PFSK-1 (cell line): ENCODE results near the gene HOXA5.

Source experiments
- POLR2AphosphoS5 ChIP-seq: IDR thresholded peaks from 2 replicates; pipeline ENCODE4 v1.6.1; 2012; ENCODE audit warnings: low read depth, mild to moderate bottlenecking, control low read depth, low read length, moderate library complexity
- REST ChIP-seq, 2 experiments: IDR thresholded peaks; 2 replicates each; pipeline versions ENCODE4 v1.6.1 to v1.8.0; 2011 to 2012; ENCODE audit warnings: low read depth in 2 of 2, low read length in 2 of 2, control low read depth in 1 of 2, inconsistent platforms in 1 of 2, mild to moderate bottlenecking in 1 of 2, moderate library complexity in 1 of 2; ENCODE audit not compliant: insufficient read depth in 1 of 2
- SIN3A ChIP-seq: IDR thresholded peaks from 2 replicates; pipeline ENCODE4 v1.6.1; 2012; ENCODE audit warnings: mild to moderate bottlenecking, low read length, moderate library complexity, borderline replicate concordance; ENCODE audit not compliant: insufficient read depth
- TAF1 ChIP-seq: IDR thresholded peaks from 2 replicates; pipeline ENCODE4 v1.6.1; 2012; ENCODE audit warnings: low read length, control low read depth, borderline replicate concordance; ENCODE audit not compliant: insufficient read depth

GRCh38 chr7:27132978-27133377 lies 10.5 kb downstream of the HOXA5 start:
- TF ChIP-seq REST (IDR thresholded peaks at IDR 0.05; ENCODE audit: insufficient read depth in 1 of 2, low read depth in 2 of 2, low read length in 2 of 2) (no peak), POLR2AphosphoS5 (no peak), TAF1 (no peak), SIN3A (no peak)
